K562 (cell line): Measurements from ENCODE around the gene NFS1. TPM values are rescaled to one million over a fixed set of nuclear protein-coding genes. Genes with fewer than 3 reads are reported as not detected.
A peak's percentile ranks its signal among the peaks of the same experiment; 100 is the strongest.

ENCODE experiments used
- HMG20A ChIP-seq: fragments of 450-650 bp; formaldehyde crosslinking; conservative IDR thresholded peaks from 2 replicates; pipeline ENCODE4 v1.4.0; 2020; ENCODE audit warnings: mild to moderate bottlenecking, mixed read lengths
- ILK ChIP-seq: fragments of 450-650 bp; IDR thresholded peaks from 2 replicates; pipeline ENCODE4 v1.6.1; 2016; ENCODE audit warnings: missing genetic modification characterization, low read depth, mild to moderate bottlenecking, missing compliant biosample characterization, moderate library complexity, borderline replicate concordance
- NFIX ChIP-seq: fragments of 250-450 bp; sonication (Bioruptor Pico); IDR thresholded peaks from 2 replicates; pipeline ENCODE4 v1.4.0; 2020; ENCODE audit warnings: low read depth, mild to moderate bottlenecking, moderate library complexity
- OTX1 ChIP-seq: fragments of 450-650 bp; formaldehyde crosslinking; IDR thresholded peaks from 2 replicates; pipeline ENCODE4 v1.4.0; 2022; ENCODE audit warnings: mild to moderate bottlenecking
- POLR2B ChIP-seq: fragments of 450-650 bp; IDR thresholded peaks from 2 replicates; pipeline ENCODE4 v1.6.1; 2018; ENCODE audit warnings: low read depth; ENCODE audit not compliant: partially characterized antibody
- PRMT5 ChIP-seq: sonication (generic); formaldehyde crosslinking; IDR thresholded peaks from 2 replicates; pipeline ENCODE4 v1.5.0; 2020; ENCODE audit warnings: missing genetic modification reagents
- PYGO2 ChIP-seq: fragments of 450-650 bp; IDR thresholded peaks from 2 replicates; pipeline ENCODE4 v1.6.1; 2016; ENCODE audit warnings: mild to moderate bottlenecking, missing genetic modification characterization, moderate library complexity, missing compliant biosample characterization
- ZNF12 ChIP-seq: sonication (generic); formaldehyde crosslinking; IDR thresholded peaks from 2 replicates; pipeline ENCODE4 v1.4.0; 2020; ENCODE audit warnings: mild to moderate bottlenecking, missing genetic modification reagents
- ZNF79 ChIP-seq: fragments of 250-450 bp; sonication (Bioruptor Pico); IDR thresholded peaks from 2 replicates; pipeline ENCODE4 v1.4.0; 2020; ENCODE audit warnings: low read depth, mild to moderate bottlenecking, moderate library complexity
- polyA plus RNA-seq, 8 experiments: library from polyadenylated mRNA; depleted of rRNA in 4 of 8; stranded (reverse) in 5 of 8; unstranded in 3 of 8; fragments of >200 nt; fragmentation: Nextera tagmentation in 2 of 8; fragmentation: Illumina TruSeq in 1 of 8; extraction: Ambion mirVana in 2 of 8; extraction: Trizol in 1 of 8; gene quantifications; 2 replicates each; pipeline versions ENCODE4 v1.2.1 to v1.2.3, GENCODE V29; 2011 to 2014; ENCODE audit warnings: inconsistent platforms in 1 of 8, missing spikeins in 1 of 8
- total RNA-seq, 7 experiments: library from RNA; depleted of rRNA in 6 of 7; stranded (reverse); fragments of >200 nt in 6 of 7; fragmentation: Illumina TruSeq in 2 of 7; extraction: Trizol in 2 of 7; gene quantifications; 2 replicates each; pipeline versions ENCODE4 v1.2.1 to v1.2.3, GENCODE V29; 2011 to 2021; ENCODE audit warnings: low replicate concordance in 1 of 7
- TF ChIP-seq, protein P1 (sequence below): IDR thresholded peaks from 2 replicates; pipeline ENCODE4 v1.6.1; 2016; ENCODE audit warnings: missing genetic modification characterization, missing compliant biosample characterization
- TF ChIP-seq, protein P2 (sequence below): fragments of 250-450 bp; sonication (Bioruptor Pico); IDR thresholded peaks from 2 replicates; pipeline ENCODE4 v1.5.0; 2020; ENCODE audit warnings: mild to moderate bottlenecking, borderline replicate concordance
- TF ChIP-seq, protein P3 (sequence below), 2 experiments: IDR thresholded peaks in 1 of 2; conservative IDR thresholded peaks in 1 of 2; 2 replicates each; pipeline ENCODE4 v1.6.1; 2016; ENCODE audit warnings: low read depth in 2 of 2, mild to moderate bottlenecking in 1 of 2, missing compliant biosample characterization in 1 of 2, missing genetic modification characterization in 1 of 2, moderate library complexity in 1 of 2
- TF ChIP-seq, protein P4 (sequence below): fragments of 450-650 bp; IDR thresholded peaks from 2 replicates; pipeline ENCODE4 v1.6.1; 2018; ENCODE audit not compliant: partially characterized antibody

Gene NFS1
- total and polyA plus RNA-seq, 9 of the 15 experiments (the other 6 are each of a cell fraction or from before 2014, with no cell fraction given) = 11.5 to 84.8 (median 47.1) TPM

DNA sequence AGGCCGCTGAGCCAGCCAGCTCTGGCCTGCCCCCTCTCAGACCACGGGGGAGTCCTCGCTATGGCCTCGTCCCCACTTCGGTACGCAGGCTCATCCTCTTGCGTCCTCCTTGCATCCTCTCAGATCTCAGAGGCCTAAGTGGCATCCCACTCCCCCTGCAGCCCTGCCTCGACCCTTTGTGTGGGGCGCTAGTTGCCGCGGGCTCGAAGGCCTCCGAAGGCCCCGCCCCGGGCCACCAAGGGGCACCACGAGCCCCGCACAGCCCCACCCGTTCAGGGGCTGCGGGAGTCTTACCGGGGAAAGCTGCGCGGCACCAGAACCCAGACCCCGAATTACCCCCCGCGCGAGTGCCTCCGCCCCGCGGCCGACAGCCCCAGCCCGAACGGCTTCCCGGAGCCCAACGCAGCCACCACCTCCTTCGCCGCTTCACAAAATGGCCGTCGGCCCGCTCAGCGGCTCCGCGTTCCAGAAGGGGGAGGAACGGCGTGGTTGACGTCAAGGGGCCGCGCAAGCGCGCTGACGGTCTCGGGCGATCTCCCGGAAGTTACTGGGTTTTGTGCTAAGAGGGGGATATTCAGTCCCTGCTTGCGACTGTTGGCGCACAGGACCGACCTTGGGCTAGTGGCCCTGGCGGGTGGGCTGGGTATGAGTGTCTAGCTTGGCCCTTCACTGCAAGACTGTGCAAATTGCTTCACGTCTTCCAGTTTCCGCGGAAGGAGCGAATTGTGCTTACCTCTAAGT is 34.5 kb downstream of the NFS1 start, which contains the start of the genes CPNE1 and RBM12 (continued):
- TF ChIP-seq PYGO2 (tag) (no peak), PRMT5 (CRISPR knock-in tag) (peak; percentile 83), NFIX (no peak), OTX1 (CRISPR knock-in tag) (no peak; the same call in 1 of the 2 replicates), ZNF79 (CRISPR knock-in tag) (no peak), ILK (no peak), ZNF12 (CRISPR knock-in tag) (peak; percentile 79; the same call in 1 of the 2 replicates), POLR2B (peak; percentile 93), HMG20A (no peak)
- TF ChIP-seq, protein P1, sequence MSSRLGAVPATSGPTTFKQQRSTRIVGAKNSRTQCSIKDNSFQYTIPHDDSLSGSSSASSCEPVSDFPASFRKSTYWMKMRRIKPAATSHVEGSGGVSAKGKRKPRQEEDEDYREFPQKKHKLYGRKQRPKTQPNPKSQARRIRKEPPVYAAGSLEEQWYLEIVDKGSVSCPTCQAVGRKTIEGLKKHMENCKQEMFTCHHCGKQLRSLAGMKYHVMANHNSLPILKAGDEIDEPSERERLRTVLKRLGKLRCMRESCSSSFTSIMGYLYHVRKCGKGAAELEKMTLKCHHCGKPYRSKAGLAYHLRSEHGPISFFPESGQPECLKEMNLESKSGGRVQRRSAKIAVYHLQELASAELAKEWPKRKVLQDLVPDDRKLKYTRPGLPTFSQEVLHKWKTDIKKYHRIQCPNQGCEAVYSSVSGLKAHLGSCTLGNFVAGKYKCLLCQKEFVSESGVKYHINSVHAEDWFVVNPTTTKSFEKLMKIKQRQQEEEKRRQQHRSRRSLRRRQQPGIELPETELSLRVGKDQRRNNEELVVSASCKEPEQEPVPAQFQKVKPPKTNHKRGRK = no peak
- TF ChIP-seq, protein P2, sequence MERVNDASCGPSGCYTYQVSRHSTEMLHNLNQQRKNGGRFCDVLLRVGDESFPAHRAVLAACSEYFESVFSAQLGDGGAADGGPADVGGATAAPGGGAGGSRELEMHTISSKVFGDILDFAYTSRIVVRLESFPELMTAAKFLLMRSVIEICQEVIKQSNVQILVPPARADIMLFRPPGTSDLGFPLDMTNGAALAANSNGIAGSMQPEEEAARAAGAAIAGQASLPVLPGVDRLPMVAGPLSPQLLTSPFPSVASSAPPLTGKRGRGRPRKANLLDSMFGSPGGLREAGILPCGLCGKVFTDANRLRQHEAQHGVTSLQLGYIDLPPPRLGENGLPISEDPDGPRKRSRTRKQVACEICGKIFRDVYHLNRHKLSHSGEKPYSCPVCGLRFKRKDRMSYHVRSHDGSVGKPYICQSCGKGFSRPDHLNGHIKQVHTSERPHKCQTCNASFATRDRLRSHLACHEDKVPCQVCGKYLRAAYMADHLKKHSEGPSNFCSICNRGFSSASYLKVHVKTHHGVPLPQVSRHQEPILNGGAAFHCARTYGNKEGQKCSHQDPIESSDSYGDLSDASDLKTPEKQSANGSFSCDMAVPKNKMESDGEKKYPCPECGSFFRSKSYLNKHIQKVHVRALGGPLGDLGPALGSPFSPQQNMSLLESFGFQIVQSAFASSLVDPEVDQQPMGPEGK (CRISPR knock-in tag) = no peak; the same call in 1 of the 2 replicates
- TF ChIP-seq, protein P3, sequence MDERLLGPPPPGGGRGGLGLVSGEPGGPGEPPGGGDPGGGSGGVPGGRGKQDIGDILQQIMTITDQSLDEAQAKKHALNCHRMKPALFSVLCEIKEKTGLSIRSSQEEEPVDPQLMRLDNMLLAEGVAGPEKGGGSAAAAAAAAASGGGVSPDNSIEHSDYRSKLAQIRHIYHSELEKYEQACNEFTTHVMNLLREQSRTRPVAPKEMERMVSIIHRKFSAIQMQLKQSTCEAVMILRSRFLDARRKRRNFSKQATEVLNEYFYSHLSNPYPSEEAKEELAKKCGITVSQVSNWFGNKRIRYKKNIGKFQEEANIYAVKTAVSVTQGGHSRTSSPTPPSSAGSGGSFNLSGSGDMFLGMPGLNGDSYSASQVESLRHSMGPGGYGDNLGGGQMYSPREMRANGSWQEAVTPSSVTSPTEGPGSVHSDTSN (CRISPR knock-in tag; IDR thresholded peaks at IDR 0.05; ENCODE audit: low read depth) = no peak
- TF ChIP-seq, protein P3 (tag; conservative IDR thresholded peaks at IDR 0.05; ENCODE audit: low read depth) = no peak
- TF ChIP-seq, protein P4, sequence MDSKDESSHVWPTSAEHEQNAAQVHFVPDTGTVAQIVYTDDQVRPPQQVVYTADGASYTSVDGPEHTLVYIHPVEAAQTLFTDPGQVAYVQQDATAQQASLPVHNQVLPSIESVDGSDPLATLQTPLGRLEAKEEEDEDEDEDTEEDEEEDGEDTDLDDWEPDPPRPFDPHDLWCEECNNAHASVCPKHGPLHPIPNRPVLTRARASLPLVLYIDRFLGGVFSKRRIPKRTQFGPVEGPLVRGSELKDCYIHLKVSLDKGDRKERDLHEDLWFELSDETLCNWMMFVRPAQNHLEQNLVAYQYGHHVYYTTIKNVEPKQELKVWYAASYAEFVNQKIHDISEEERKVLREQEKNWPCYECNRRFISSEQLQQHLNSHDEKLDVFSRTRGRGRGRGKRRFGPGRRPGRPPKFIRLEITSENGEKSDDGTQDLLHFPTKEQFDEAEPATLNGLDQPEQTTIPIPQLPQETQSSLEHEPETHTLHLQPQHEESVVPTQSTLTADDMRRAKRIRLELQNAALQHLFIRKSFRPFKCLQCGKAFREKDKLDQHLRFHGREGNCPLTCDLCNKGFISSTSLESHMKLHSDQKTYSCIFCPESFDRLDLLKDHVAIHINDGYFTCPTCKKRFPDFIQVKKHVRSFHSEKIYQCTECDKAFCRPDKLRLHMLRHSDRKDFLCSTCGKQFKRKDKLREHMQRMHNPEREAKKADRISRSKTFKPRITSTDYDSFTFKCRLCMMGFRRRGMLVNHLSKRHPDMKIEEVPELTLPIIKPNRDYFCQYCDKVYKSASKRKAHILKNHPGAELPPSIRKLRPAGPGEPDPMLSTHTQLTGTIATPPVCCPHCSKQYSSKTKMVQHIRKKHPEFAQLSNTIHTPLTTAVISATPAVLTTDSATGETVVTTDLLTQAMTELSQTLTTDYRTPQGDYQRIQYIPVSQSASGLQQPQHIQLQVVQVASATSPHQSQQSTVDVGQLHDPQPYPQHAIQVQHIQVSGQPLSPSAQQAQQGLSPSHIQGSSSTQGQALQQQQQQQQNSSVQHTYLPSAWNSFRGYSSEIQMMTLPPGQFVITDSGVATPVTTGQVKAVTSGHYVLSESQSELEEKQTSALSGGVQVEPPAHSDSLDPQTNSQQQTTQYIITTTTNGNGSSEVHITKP = peak; percentile 99
